Endometrium (tissue), 2 donors: ENCODE data around the gene KCNJ8.
"Not testable (repeated sequence)": the region's sequence is repeated elsewhere in the genome, so short reads cannot be mapped to it uniquely, and the experiment has no call there.

Experiments
- FAIRE-seq: peaks from 2 replicates; lab custom pipeline; 2012; peaks lifted over from hg19 to GRCh38; lab: Jason Lieb, UNC
- donor health status: control.
- donor health status: control.

Gene KCNJ8

GRCh38 chr12:21786041-21786531 is 11.6 kb upstream of the KCNJ8 start:
- no peak for FAIRE-seq

- FAIRE-seq = not testable (repeated sequence)
These were observed 8.2 kb upstream of the KCNJ8 start for GRCh38 chr12:21782723-21783122.

GRCh38 chr12:21780786-21781185 is 6.3 kb upstream of the KCNJ8 start:
- FAIRE-seq = no peak

GRCh38 chr12:21776175-21776574 is 1.7 kb upstream of the KCNJ8 start:
- no peak for FAIRE-seq

GRCh38 chr12:21775133-21775820 is 771 bp upstream of the KCNJ8 start:
- no peak for FAIRE-seq

GRCh38 chr12:21773806-21774205 is 700 bp downstream of the KCNJ8 start:
- FAIRE-seq = no peak

GRCh38 chr12:21773263-21773741 is 1.2 kb downstream of the KCNJ8 start:
- FAIRE-seq = no peak

GRCh38 chr12:21771311-21771710 is 3.2 kb downstream of the KCNJ8 start:
- no peak for FAIRE-seq

GRCh38 chr12:21769307-21769706 is 5.2 kb downstream of the KCNJ8 start:
- FAIRE-seq = no peak

GRCh38 chr12:21766403-21766802 is 8.1 kb downstream of the KCNJ8 start:
- FAIRE-seq = no peak

GRCh38 chr12:21764950-21765349 is 9.6 kb downstream of the KCNJ8 start:
- FAIRE-seq = no peak

GRCh38 chr12:21764065-21764464 is 10.4 kb downstream of the KCNJ8 start:
- FAIRE-seq = no peak

GRCh38 chr12:21763531-21763930 is 11.0 kb downstream of the KCNJ8 start:
- FAIRE-seq = no peak

- FAIRE-seq = no peak
These were observed 14.8 kb downstream of the KCNJ8 start for GRCh38 chr12:21759737-21760136.

- FAIRE-seq = no peak
These were observed 16.8 kb downstream of the KCNJ8 start for GRCh38 chr12:21757735-21758134.

- no peak for FAIRE-seq
These were observed 17.8 kb downstream of the KCNJ8 start for GRCh38 chr12:21756699-21757098.

GRCh38 chr12:21751517-21751916 is 23.0 kb downstream of the KCNJ8 start:
- FAIRE-seq = peak; percentile 96

GRCh38 chr12:21745258-21745657 is 29.2 kb downstream of the KCNJ8 start:
- FAIRE-seq = no peak

- FAIRE-seq = peak; percentile 80
These were observed 43.4 kb downstream of the KCNJ8 start for GRCh38 chr12:21731144-21731543.

- no peak for FAIRE-seq
These were observed 48.8 kb downstream of the KCNJ8 start for GRCh38 chr12:21725731-21726130.

GRCh38 chr12:21718944-21719650 is 55.4 kb downstream of the KCNJ8 start:
- FAIRE-seq = no peak

- no peak for FAIRE-seq
These were observed 56.1 kb downstream of the KCNJ8 start for GRCh38 chr12:21718403-21718802.

- FAIRE-seq = no peak
These were observed 56.7 kb downstream of the KCNJ8 start for GRCh38 chr12:21717767-21718166.

GRCh38 chr12:21715386-21715785 is 59.1 kb downstream of the KCNJ8 start:
- FAIRE-seq = no peak
